Gastrocnemius medialis (tissue), 4 donors: ENCODE data around the gene ANG. TPM values are rescaled to one million over a fixed set of nuclear protein-coding genes. Genes with fewer than 3 reads are reported as not detected.
A peak's percentile ranks its signal among the peaks of the same experiment; 100 is the strongest.

Source experiments
- ATAC-seq, 2 donors: fragments of 150-250 bp; one replicate each; pipeline ENCODE4 v1.9.1; 2016
- DNase-seq, 2 donors: peaks; one replicate each; pipeline ENCODE4 v3.0.0-alpha.2; 2019
- H3K27ac ChIP-seq, 4 donors: fragments of 200-600 bp; sonication (generic); 1 replicate in 1 of 4; 2 replicates in 3 of 4; pipeline ENCODE4 v1.5.1; 2016 to 2018; ENCODE audit warnings: mild to moderate bottlenecking in 2 of 4, moderate library complexity in 1 of 4
- H3K27me3 ChIP-seq, 3 donors: fragments of 200-600 bp; sonication (generic) in 2 of 3; 1 replicate in 1 of 3; 2 replicates in 2 of 3; pipeline versions ENCODE4 v1.5.1 to v1.6.0; 2016 to 2019; ENCODE audit warnings: mild to moderate bottlenecking in 1 of 3, moderate library complexity in 1 of 3
- H3K36me3 ChIP-seq, 2 donors: fragments of 200-600 bp; sonication (generic) in 1 of 2; one replicate each; pipeline ENCODE4 v1.5.1; 2017 to 2018
- H3K4me1 ChIP-seq, 2 donors: fragments of 200-600 bp; sonication (generic) in 1 of 2; one replicate each; pipeline ENCODE4 v1.5.1; 2016 to 2017; ENCODE audit warnings: mild to moderate bottlenecking in 2 of 2
- H3K4me3 ChIP-seq, 4 donors: fragments of 200-600 bp; sonication (generic) in 3 of 4; 1 replicate in 1 of 4; 2 replicates in 3 of 4; pipeline ENCODE4 v1.5.1; 2016 to 2019; ENCODE audit warnings: mild to moderate bottlenecking in 2 of 4
- H3K9me3 ChIP-seq, 3 donors: fragments of 200-600 bp; sonication (generic) in 2 of 3; 1 replicate in 1 of 3; 2 replicates in 2 of 3; pipeline ENCODE4 v1.5.1; 2016 to 2019
- CTCF ChIP-seq, 5 experiments: fragments of 450-650 bp in 3 of 5; fragments of 200-600 bp in 2 of 5; sonication (generic) in 2 of 5; IDR thresholded peaks in 4 of 5; conservative IDR thresholded peaks in 1 of 5; 1 replicate in 4 of 5; 2 replicates in 1 of 5; pipeline ENCODE4 v1.5.1; 2016 to 2019; ENCODE audit warnings: antibody characterized with exemption in 5 of 5, mild to moderate bottlenecking in 3 of 5, moderate library complexity in 3 of 5
- POLR2A ChIP-seq, 2 donors: fragments of 450-650 bp; IDR thresholded peaks; one replicate each; pipeline ENCODE4 v1.6.1; 2017; ENCODE audit warnings: antibody characterized with exemption in 2 of 2, mild to moderate bottlenecking in 2 of 2, moderate library complexity in 2 of 2
- in situ Hi-C, 4 donors: fragments of 200-750 bp; cut with MboI; loops; one replicate each; pipeline versions ENCODE4 v1.15.0 to v1.8.0; 2017; ENCODE audit warnings: low sequenced_read_pairs in 4 of 4
- intact Hi-C: fragments of 100-400 bp; cut with DNase I; formaldehyde crosslinking; loops from one replicate; pipeline ENCODE4 v1.15.1; 2023; ENCODE audit warnings: low total_unique reads
- total RNA-seq, 4 donors: library from RNA; depleted of rRNA; stranded (reverse); fragments of >200 nt; gene quantifications; one replicate each; pipeline versions ENCODE4 v1.1.0 to v1.2.3, GENCODE V29; 2016

Gene ANG
- total RNA-seq, 4 donors from 2014 or later: 3.9 to 10.5 (median 5.6) TPM

- in situ Hi-C loops: loop anchor here (10.0 to 25.0 kb wide), 6 partner anchors 218 to 430 kb away; partner anchors contain the start of genes CCNB1IP1 (in 2 of the 4), PARP2 (in 2 of the 4), TMEM253 (in 2 of the 4) and ARHGEF40 (in 1 of the 4)
- peaks cover 11 to 20% of the 10 kb centered on the region in 2 donors for H3K4me1 ChIP-seq
- no peaks in the 10 kb centered on the region for H3K9me3 ChIP-seq
- H3K27ac ChIP-seq: peak overlapping the region; percentile 95 to 100 (median 97)
- peak overlapping the region; percentile 69 to 98 (median 87) for H3K4me3 ChIP-seq
- H3K27me3 ChIP-seq: no peaks in the 10 kb centered on the region
- no peaks in the 10 kb centered on the region for H3K36me3 ChIP-seq
- DNase-seq (peak; percentile 83 to 85), ATAC-seq (peak; percentile 77 to 84)
- intact Hi-C loops: loop anchor here (1.0 to 10.0 kb wide), 13 partner anchors 50 to 1905 kb away; partner anchors contain the start of genes CCNB1IP1, CHD8, DAD1 and HNRNPC
- TF ChIP-seq CTCF (IDR thresholded peaks at IDR 0.05 in 4 of 5, conservative IDR thresholded peaks at IDR 0.05 in 1 of 5): no peak
- TF ChIP-seq POLR2A (IDR thresholded peaks at IDR 0.05): peak; percentile 93 to 94
Measured at GRCh38 chr14:20682435-20683124, 6.0 kb upstream of the ANG start.

- intact Hi-C loops: loop anchor here (1.0 to 10.0 kb wide), 12 partner anchors 51 to 1904 kb away; partner anchors contain the start of genes CCNB1IP1, CHD8, DAD1 and HNRNPC
Measured at GRCh38 chr14:20683125-20683890, 5.3 kb upstream of the ANG start.

GRCh38 chr14:20683891-20684661 lies 4.5 kb upstream of the ANG start, which contains the start of gene RNASE4:
TSS of gene RNASE4 (plus strand) at chr14:20684560. CDS start at chr14:20699372, 14,812 bp downstream.
- no peaks in the 10 kb centered on the region for H3K36me3 ChIP-seq
- peak; percentile 54 to 70 for DNase-seq
- peak; percentile 31 to 38 for ATAC-seq
- peak within 1 kb of the TSS; percentile 95 to 100 (median 97) for H3K27ac ChIP-seq
- H3K27me3 ChIP-seq: no peaks in the 10 kb centered on the region
- in situ Hi-C loops (loop anchor here (10.0 to 25.0 kb wide), 6 partner anchors 219 to 428 kb away; partner anchors contain the start of genes CCNB1IP1 (in 2 of the 4), PARP2 (in 2 of the 4), TMEM253 (in 2 of the 4) and ARHGEF40 (in 1 of the 4)), intact Hi-C loops (loop anchor here (1.0 to 10.0 kb wide), 12 partner anchors 52 to 1903 kb away; partner anchors contain the start of genes CCNB1IP1, CHD8, DAD1 and HNRNPC)
- no peaks in the 10 kb centered on the region for H3K9me3 ChIP-seq
- TF ChIP-seq CTCF (IDR thresholded peaks at IDR 0.05 in 4 of 5, conservative IDR thresholded peaks at IDR 0.05 in 1 of 5) (no peak), POLR2A (IDR thresholded peaks at IDR 0.05) (peak; percentile 36 to 44)
- peak within 1 kb of the TSS; percentile 69 to 98 (median 87) for H3K4me3 ChIP-seq
- peaks cover 11 to 20% of the 10 kb centered on the region in 2 donors for H3K4me1 ChIP-seq

More at GRCh38 chr14:20683125-20683890, 5.3 kb upstream of the ANG start:
- Histone ChIP-seq H3K27ac (peak overlapping the region; percentile 95 to 100 (median 97)), H3K4me3 (peak overlapping the region; percentile 69 to 98 (median 87)), H3K27me3 (no peaks in the 10 kb centered on the region), H3K9me3 (no peaks in the 10 kb centered on the region), H3K4me1 (peaks cover 11 to 20% of the 10 kb centered on the region in 2 donors), H3K36me3 (no peaks in the 10 kb centered on the region)
- in situ Hi-C loops: loop anchor here (10.0 to 25.0 kb wide), 6 partner anchors 219 to 429 kb away; partner anchors contain the start of genes CCNB1IP1 (in 2 of the 4), PARP2 (in 2 of the 4), TMEM253 (in 2 of the 4) and ARHGEF40 (in 1 of the 4)
- no peak for TF ChIP-seq POLR2A (IDR thresholded peaks at IDR 0.05)
- TF ChIP-seq CTCF (IDR thresholded peaks at IDR 0.05 in 4 of 5, conservative IDR thresholded peaks at IDR 0.05 in 1 of 5): no peak
- DNase-seq (peak; percentile 44 to 63), ATAC-seq (peak; percentile 50 to 59)
